Activated CD8-positive, alpha-beta T cell treated with anti-CD3 and anti-CD28 coated beads, Interleukin-2, amount 10 ng/mL, durations not matched to agents 7 days and 5 days (primary cell): ENCODE data around the gene PTPN1. TPM values are rescaled to one million over a fixed set of nuclear protein-coding genes. Genes with fewer than 3 reads are reported as not detected.
"Not testable (repeated sequence)": the region's sequence is repeated elsewhere in the genome, so short reads cannot be mapped to it uniquely, and the experiment has no call there.

Source experiments
- ATAC-seq: fragments of 150-1000 bp; cut with Tn5 transposase; one replicate; pipeline ENCODE4 v1.10.0; 2021; ENCODE audit warnings: moderate library complexity
- CTCF ChIA-PET: fragments of 350-600 bp; sonication (Branson Sonifier 250); formaldehyde crosslinking; loops from one replicate; lab custom pipeline; 2021; ENCODE audit warnings: antibody characterized with exemption; lab: Charles Lee
- POLR2A ChIA-PET: fragments of 350-600 bp; sonication (Branson Sonifier 250); formaldehyde crosslinking; loops from one replicate; lab custom pipeline; 2021; ENCODE audit warnings: antibody characterized with exemption; lab: Charles Lee
- DNase-seq: peaks from one replicate; pipeline ENCODE4 v3.0.0-alpha.2; 2020
- H3K27ac Mint-ChIP-seq: one replicate; pipeline ENCODE4 v1.8.0; 2021; ENCODE audit warnings: mild to moderate bottlenecking, mixed read lengths
- H3K27me3 Mint-ChIP-seq: one replicate; pipeline ENCODE4 v1.8.0; 2021; ENCODE audit warnings: low read depth, mixed read lengths
- H3K36me3 Mint-ChIP-seq: one replicate; pipeline ENCODE4 v1.8.0; 2021; ENCODE audit warnings: low read depth, mixed read lengths
- H3K4me1 Mint-ChIP-seq: one replicate; pipeline ENCODE4 v1.8.0; 2021; ENCODE audit warnings: low read depth, mixed read lengths
- H3K4me3 Mint-ChIP-seq: one replicate; pipeline ENCODE4 v1.8.0; 2021; ENCODE audit warnings: mild to moderate bottlenecking, mixed read lengths
- H3K9me3 Mint-ChIP-seq: one replicate; pipeline ENCODE4 v1.8.0; 2022; ENCODE audit warnings: mixed read lengths; ENCODE audit not compliant: insufficient read depth
- total RNA-seq, 2 experiments: library from RNA; stranded (reverse); gene quantifications; one replicate each; pipeline ENCODE4 v1.2.3, GENCODE V29; 2021

Gene PTPN1
- total RNA-seq, 2 experiments from 2014 or later = 59.7 to 62.5 TPM

DNA sequence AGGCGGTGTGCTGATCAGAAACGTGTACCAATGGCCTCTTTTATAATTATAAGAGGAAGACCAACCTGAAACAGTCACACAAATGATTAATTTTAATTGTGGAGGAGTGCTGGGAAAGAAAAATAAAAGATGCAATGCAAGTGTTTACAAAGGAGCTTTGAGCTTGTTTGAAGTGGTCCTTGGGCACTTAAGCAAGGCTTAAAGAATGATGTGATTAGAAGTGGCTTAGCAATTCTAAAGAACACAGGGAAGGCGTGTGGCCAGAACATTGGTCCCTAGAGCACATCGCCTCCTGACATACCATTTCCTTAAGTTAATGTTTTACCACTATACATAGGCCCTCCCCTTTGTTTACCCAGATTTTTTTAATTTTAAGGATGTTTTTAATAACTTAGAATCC lies 26.1 kb downstream of the PTPN1 start:
- Mint-ChIP-seq H3K4me1 (peaks cover 45% of the 10 kb centered on the region), H3K9me3 (no peaks in the 10 kb centered on the region), H3K27ac (no peak overlapping the region), H3K27me3 (no peaks in the 10 kb centered on the region), H3K36me3 (peaks cover 25% of the 10 kb centered on the region), H3K4me3 (no peak overlapping the region)
- no peak for DNase-seq
- CTCF ChIA-PET = interaction anchor here (1.0 kb wide), 1 partner anchor 34 kb away, joined by 3 read pairs; no protein-coding TSS in a partner anchor
- POLR2A ChIA-PET = interaction anchor here (1.4 kb wide), 1 partner anchor 24 kb away, joined by 3 read pairs; no protein-coding TSS in a partner anchor
- ATAC-seq = no peak

DNA sequence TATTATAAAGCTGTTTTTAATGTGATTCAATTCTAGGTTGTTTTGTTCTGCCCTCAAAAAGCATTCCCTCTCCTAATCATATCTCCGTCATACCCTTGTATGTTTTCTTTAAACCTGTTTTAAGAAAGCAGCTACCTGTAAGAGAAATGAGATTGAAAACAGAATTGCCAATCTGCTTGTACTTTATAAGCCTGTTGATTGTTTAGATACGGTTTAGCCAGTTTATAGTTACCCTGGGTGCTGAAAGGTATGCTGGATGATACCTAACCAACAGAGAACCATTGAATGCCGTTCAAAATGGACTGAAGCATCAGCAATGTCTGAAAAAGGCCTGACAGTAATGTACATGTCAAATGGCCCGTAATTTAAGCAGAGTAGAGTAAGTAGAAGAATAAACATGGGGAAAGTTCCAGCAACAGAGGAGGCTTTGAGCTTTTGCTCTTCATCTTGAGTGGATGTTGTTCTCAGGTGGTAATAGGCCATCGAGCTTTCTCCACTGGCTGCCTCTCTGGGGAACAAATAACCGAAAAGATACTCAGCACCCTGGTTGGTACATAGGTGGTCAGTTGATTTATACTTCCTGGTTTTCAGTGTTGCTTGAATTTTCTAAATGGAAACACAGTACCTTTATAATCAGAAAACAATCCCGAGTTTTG lies 27.5 kb downstream of the PTPN1 start:
- Mint-ChIP-seq H3K27ac (peak overlapping the region; percentile 8), H3K4me3 (no peak overlapping the region), H3K4me1 (peaks cover 50% of the 10 kb centered on the region), H3K27me3 (no peaks in the 10 kb centered on the region), H3K36me3 (peaks cover 31% of the 10 kb centered on the region), H3K9me3 (no peaks in the 10 kb centered on the region)
- no peak for ATAC-seq
- ChIA-PET CTCF (interaction anchor here (0.9 to 1.4 kb wide), 6 partner anchors 9 to 51 kb away, joined by 3 to 6 read pairs (median 4); no protein-coding TSS in a partner anchor), POLR2A (interaction anchor here (0.8 to 1.0 kb wide), 2 partner anchors 9 to 19 kb away, joined by 3 to 4 read pairs; no protein-coding TSS in a partner anchor)
- no peak for DNase-seq

DNA sequence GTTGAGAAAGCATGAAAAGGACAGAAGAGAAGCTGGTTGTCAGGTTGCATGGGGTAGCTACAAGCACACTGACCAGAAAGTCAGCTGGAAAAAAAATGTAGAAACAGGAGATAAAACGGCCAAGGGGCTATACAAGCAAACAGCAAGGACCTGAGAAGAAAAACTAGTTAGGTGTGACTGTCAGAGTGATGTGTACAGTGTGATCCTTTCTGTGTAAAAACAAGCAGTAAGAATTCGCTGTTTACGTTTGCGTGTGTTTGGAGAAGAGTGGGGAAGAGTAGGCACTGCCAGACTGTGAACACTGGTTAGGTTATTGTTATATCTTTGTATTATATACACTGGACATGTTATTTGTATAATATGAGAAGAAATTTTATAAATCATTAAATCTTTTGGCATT lies 28.1 kb downstream of the PTPN1 start:
- Mint-ChIP-seq H3K36me3 (peaks cover 31% of the 10 kb centered on the region), H3K4me3 (no peak overlapping the region), H3K27ac (no peak overlapping the region), H3K4me1 (peaks cover 49% of the 10 kb centered on the region), H3K27me3 (no peaks in the 10 kb centered on the region), H3K9me3 (no peaks in the 10 kb centered on the region)
- POLR2A ChIA-PET = interaction anchor here (0.8 kb wide), 1 partner anchor 9 kb away, joined by 4 read pairs; no protein-coding TSS in a partner anchor
- DNase-seq (no peak), ATAC-seq (no peak)
- CTCF ChIA-PET = interaction anchor here (1.0 to 1.4 kb wide), 3 partner anchors 8 to 36 kb away, joined by 3 to 6 read pairs (median 5); no protein-coding TSS in a partner anchor

DNA sequence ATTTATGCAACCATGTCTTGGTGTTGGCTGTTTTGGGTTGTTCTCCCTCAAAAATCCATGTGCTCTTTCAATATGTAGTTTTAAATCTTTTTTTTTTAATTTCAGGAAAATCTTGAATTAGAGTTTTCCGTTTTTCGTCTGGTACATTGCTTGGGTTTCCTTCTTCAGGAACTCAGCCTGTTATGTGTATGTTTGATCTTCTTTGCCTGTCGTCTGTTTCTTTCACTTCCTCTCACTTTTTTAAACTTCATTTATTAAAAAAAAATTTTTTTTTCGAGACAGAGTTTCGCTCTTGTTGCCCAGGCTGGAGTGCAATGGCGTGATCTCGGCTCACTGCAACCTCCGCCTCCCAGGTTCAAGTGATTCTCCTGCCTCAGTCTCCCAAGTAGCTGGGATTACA lies 29.6 kb downstream of the PTPN1 start:
- H3K9me3 Mint-ChIP-seq, H3K4me3 Mint-ChIP-seq, H3K27me3 Mint-ChIP-seq, ATAC-seq, H3K27ac Mint-ChIP-seq, DNase-seq: not testable (repeated sequence)
- Mint-ChIP-seq H3K4me1 (peaks cover 52% of the 10 kb centered on the region), H3K36me3 (peaks cover 31% of the 10 kb centered on the region)
- POLR2A ChIA-PET = interaction anchor here (0.7 kb wide), 1 partner anchor 9 kb away, joined by 3 read pairs; no protein-coding TSS in a partner anchor
- CTCF ChIA-PET = interaction anchor here (1.1 to 1.2 kb wide), 3 partner anchors 22 to 61 kb away, joined by 3 to 4 read pairs (median 3); no protein-coding TSS in a partner anchor

DNA sequence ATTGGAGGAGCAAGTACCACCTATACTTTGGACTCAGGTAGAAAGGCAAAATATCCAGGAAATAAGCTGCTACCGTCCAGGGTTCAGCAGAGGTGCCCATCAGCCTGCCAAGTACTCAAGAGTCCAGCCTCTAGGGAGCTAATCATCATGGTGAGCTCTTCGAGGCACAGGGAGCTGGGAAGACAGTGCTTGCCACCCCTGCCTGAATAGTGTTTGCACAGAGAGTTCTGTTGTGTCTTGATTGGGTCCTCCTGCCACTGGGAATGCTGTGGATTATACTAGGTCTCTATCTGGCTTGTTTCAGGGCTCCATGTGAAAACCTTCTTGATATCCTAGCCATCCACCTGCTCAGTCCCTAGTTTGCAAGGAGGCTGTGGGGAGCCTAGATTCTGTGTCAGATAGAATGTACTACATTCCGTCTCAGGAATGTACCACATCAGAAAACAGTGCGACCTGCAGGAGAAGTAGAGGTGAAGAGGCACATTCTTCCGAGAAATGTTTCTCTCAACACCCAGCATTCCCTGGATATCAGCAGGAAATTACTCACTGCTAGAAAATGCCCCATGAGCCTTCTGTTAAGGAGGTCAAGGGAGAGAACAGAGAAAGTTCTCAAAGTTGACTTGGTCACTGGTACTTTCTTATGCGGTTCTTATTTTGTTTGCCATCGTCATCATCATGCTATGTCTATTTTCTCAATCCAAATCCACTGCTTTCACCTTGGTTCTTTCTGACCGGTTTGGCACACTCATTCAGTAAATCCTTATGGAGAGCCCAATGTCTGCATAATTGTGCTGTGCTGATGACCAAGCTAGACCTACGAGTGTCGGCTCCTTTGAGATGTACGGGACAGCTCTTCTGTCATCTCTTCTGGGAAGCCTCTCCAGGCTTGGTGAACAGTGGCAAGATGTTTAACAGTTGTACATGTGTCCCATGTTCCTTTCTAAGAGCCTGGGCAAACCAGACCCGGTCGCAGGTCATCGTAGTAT lies 30.7 kb downstream of the PTPN1 start:
- ChIA-PET CTCF (interaction anchor here (0.9 to 1.4 kb wide), 4 partner anchors 10 to 20 kb away, joined by 3 to 4 read pairs (median 3); no protein-coding TSS in a partner anchor), POLR2A (interaction anchor here (0.7 kb wide), 1 partner anchor 8 kb away, joined by 3 read pairs; no protein-coding TSS in a partner anchor)
- H3K36me3 Mint-ChIP-seq = peaks cover 30% of the 10 kb centered on the region
- H3K27me3 Mint-ChIP-seq = no peaks in the 10 kb centered on the region
- H3K4me1 Mint-ChIP-seq = peaks cover 59% of the 10 kb centered on the region
- H3K4me3 Mint-ChIP-seq = no peak overlapping the region
- H3K27ac Mint-ChIP-seq = no peak overlapping the region
- no peak for ATAC-seq
- no peak for DNase-seq
- H3K9me3 Mint-ChIP-seq = no peaks in the 10 kb centered on the region

DNA sequence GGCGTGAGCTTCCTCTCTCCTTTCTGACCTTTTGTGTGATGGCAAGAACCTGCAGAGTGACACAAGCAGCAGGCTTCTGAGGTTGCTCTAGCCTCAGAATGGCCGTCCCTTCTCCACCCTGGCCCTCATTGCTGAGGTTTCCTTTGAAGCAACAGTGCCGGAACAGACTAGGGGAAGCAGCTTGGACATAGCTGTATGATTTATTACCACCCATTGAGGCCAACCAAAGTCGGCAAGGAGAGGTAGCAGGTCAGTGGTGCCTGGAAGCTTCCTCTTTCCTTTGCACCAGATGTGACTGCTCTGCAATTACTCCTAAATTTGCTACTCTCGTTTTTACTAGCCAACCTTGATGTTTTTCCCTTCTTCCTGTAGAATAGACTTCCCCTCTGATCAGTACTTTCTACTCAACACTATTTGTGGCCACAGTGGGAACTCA lies 31.4 kb downstream of the PTPN1 start:
- no peak for ATAC-seq
- Mint-ChIP-seq H3K4me3 (no peak overlapping the region), H3K36me3 (peaks cover 30% of the 10 kb centered on the region), H3K27me3 (no peaks in the 10 kb centered on the region), H3K27ac (peak overlapping the region; percentile 19), H3K4me1 (peaks cover 66% of the 10 kb centered on the region), H3K9me3 (no peaks in the 10 kb centered on the region)
- ChIA-PET POLR2A (no interaction called here), CTCF (interaction anchor here (0.9 to 1.4 kb wide), 4 partner anchors 9 to 19 kb away, joined by 3 to 4 read pairs (median 3); no protein-coding TSS in a partner anchor)
- no peak for DNase-seq

DNA sequence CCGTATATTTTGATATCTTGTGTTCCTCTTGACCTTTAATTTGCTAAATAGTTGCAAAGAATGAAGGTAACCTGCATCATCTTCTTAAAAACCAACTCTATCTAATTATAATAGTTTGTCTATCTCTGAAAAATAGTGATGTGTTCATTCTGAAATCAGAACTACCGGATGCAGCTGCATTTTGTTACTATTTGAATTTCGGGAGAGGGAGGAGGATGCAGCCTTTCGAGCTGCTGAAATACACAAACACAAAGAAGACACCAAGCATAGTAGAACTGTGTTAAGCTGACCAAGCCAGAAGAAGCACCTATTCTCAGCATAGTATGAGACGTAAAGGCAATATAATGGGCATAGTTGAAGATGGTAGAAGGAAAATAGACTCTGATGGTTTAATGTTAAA lies 33.1 kb downstream of the PTPN1 start:
- H3K4me1 Mint-ChIP-seq = peaks cover 68% of the 10 kb centered on the region
- POLR2A ChIA-PET = no interaction called here

DNA sequence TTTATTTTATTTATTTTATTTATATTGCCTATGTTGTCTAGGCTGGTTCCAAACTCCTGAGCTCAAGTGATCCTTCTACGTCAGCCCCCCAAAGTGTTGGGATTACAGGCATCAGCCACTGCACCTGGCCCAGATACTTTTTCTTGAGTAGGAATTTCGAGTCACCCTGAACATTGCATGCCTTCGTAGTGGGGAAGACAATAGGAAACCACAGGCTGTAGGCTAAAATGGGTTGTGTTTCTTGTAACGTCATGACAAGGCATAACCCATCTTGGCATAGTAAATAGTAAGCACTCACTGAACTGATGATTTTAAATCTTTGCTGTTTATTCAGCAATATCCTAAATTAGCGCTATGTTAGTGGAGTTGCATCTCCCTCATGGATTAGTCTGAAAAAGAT lies 34.9 kb downstream of the PTPN1 start:
- DNase-seq = no peak
- ChIA-PET POLR2A (no interaction called here), CTCF (no interaction called here)
- Mint-ChIP-seq H3K27ac (peak overlapping the region; percentile 50), H3K9me3 (no peaks in the 10 kb centered on the region), H3K4me3 (no peak overlapping the region), H3K36me3 (peaks cover 42% of the 10 kb centered on the region), H3K4me1 (peaks cover 68% of the 10 kb centered on the region), H3K27me3 (no peaks in the 10 kb centered on the region)
- no peak for ATAC-seq

More for the DNA sequence above, 33.1 kb downstream of the PTPN1 start:
- CTCF ChIA-PET = interaction anchor here (1.4 kb wide), 1 partner anchor 20 kb away, joined by 3 read pairs; no protein-coding TSS in a partner anchor
- Mint-ChIP-seq H3K9me3 (no peaks in the 10 kb centered on the region), H3K27ac (no peak overlapping the region), H3K36me3 (peaks cover 32% of the 10 kb centered on the region), H3K27me3 (no peaks in the 10 kb centered on the region), H3K4me3 (no peak overlapping the region)
- ATAC-seq (no peak), DNase-seq (no peak)

DNA sequence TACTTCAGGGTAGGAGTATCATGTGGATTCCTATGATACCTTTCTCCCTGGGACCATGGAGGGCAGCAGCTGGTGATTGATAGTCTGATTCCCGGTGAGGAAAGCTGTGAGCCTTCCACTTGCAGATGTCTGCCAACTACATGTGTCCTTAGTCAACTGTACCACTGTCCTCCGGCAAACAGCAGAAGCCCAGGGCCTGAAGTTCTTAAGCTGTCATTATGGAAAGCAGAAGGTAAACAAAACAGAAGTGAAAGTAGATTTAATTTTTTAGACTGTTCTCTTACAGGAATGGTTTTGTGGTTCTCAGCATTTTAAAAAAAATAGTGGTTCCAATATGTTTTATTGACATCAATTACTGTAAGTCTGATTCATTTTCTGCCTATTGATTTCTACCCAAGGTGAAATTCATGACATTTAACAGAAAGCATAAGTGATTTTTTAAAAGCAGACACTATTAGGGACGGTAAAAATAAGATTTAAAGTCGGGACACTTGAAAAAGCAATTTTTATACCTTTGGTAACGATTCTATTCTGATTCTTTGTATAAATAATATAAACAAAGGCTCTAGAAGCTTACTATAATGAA lies 36.6 kb downstream of the PTPN1 start:
- CTCF ChIA-PET = interaction anchor here (0.7 to 1.9 kb wide), 8 partner anchors 9 to 68 kb away, joined by 3 to 7 read pairs (median 5); no protein-coding TSS in a partner anchor
- POLR2A ChIA-PET = interaction anchor here (0.6 to 0.7 kb wide), 2 partner anchors 19 to 21 kb away, joined by 3 read pairs; no protein-coding TSS in a partner anchor
- H3K4me3 Mint-ChIP-seq = peak overlapping the region; percentile 61
- peaks cover 32% of the 10 kb centered on the region for H3K36me3 Mint-ChIP-seq
- no peaks in the 10 kb centered on the region for H3K9me3 Mint-ChIP-seq
- H3K27ac Mint-ChIP-seq = peak overlapping the region; percentile 67
- peak; percentile 64 for ATAC-seq
- DNase-seq = no peak
- peaks cover 52% of the 10 kb centered on the region for H3K4me1 Mint-ChIP-seq
- no peaks in the 10 kb centered on the region for H3K27me3 Mint-ChIP-seq

DNA sequence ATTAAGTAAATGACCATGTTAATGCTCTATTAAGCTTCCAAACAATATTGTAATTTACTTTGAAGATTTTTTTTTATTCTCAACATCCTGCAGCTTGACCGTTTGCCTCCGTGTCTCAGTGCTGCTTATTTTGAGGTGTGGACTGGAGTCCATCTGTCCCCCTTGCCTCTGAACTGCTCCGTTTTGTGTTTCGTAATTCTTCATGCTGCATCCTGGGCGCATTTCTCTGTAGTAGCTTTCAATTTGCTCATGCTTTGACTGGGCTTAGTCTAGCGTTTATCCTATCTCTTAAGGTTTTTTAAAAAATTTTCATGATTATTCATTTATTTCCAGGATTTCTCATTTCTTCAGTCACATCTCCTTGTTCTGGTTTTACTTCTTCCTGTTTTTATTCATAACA lies 37.8 kb downstream of the PTPN1 start:
- H3K4me1 Mint-ChIP-seq = peaks cover 43% of the 10 kb centered on the region
- ChIA-PET POLR2A (interaction anchor here (0.6 kb wide), 1 partner anchor 40 kb away, joined by 3 read pairs; no protein-coding TSS in a partner anchor), CTCF (interaction anchor here (0.7 to 1.9 kb wide), 9 partner anchors 11 to 201 kb away, joined by 3 to 7 read pairs (median 4); no protein-coding TSS in a partner anchor)
- peaks cover 29% of the 10 kb centered on the region for H3K36me3 Mint-ChIP-seq
- H3K4me3 Mint-ChIP-seq = no peak overlapping the region
- no peak for ATAC-seq
- no peaks in the 10 kb centered on the region for H3K9me3 Mint-ChIP-seq
- no peaks in the 10 kb centered on the region for H3K27me3 Mint-ChIP-seq
- DNase-seq = no peak
- H3K27ac Mint-ChIP-seq = peak overlapping the region; percentile 18
